Ramos (cell line): ENCODE data around the gene AGBL1.

Experiments
- in situ Hi-C: fragments of 300-500 bp; cut with MboI; formaldehyde crosslinking; loops from one replicate; pipeline ENCODE4 v1.14.3; 2022; ENCODE audit warnings: low sequenced_read_pairs; ENCODE audit not compliant: unreplicated experiment

The AGBL1 gene

DNA sequence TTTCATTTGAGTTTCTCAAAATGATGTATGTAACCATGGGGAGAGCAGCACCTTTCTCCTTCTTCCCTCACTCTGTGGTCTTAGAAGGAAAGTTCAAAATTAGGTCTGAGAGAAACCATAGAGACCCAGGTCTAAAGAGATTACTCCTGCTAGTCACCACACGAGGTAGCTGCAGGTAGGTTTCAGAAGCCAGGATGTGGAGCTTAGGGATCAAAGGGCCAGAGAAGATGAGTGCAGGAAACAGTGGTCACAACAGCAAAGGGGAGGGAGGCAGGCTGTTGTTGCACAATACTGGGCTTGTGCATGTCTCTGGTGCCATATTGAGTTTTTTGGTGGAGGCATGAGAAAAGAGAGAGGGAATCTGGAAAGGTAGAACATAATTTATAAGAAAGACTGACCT is 583.6 kb downstream of the AGBL1 start:
- in situ Hi-C loops = no loop called here

DNA sequence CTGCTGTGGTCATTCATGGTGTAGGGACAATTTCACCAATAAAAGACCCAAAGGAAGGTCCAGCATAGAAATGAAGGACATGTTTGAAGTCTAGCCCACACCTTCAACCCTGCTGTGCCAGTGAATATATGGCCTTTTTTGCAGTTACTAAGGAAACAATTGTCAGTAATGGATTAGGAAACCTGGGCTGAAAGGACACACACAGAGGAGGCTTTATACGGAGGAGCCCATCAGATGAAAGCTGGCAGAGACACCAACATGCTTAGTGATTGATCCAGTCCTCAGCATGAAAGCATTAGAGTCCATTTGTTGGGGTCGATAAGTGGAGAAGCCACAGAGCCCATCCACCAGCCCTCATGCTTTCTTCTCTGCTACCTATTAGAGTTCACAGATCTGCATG is 584.3 kb downstream of the AGBL1 start:
- in situ Hi-C loops = no loop called here

GRCh38 chr15:86664581-86664980 is 584.9 kb downstream of the AGBL1 start:
- in situ Hi-C loops = no loop called here

GRCh38 chr15:86676002-86676401 is 596.3 kb downstream of the AGBL1 start:
- in situ Hi-C loops = no loop called here

- in situ Hi-C loops = no loop called here
These were observed 597.6 kb downstream of the AGBL1 start for GRCh38 chr15:86677278-86677677.

DNA sequence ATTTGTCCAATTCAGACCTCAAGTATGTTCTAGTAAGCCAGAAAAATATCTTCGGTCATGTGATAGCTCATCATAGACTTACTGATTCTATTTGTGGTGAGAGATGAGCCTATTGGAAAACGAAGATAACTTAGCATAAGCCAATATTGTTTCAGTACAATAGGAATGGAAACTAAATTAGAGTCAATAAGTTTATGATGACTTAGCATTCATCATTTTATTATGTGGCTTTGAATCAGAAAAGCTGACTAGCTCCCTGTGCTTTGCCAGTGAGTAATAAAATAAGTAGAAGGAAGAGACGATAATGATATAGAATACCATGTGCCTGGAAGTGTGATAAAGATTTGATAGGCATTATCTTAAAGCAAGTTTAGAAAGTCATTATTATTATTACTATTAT is 605.6 kb downstream of the AGBL1 start:
- in situ Hi-C loops = no loop called here

DNA sequence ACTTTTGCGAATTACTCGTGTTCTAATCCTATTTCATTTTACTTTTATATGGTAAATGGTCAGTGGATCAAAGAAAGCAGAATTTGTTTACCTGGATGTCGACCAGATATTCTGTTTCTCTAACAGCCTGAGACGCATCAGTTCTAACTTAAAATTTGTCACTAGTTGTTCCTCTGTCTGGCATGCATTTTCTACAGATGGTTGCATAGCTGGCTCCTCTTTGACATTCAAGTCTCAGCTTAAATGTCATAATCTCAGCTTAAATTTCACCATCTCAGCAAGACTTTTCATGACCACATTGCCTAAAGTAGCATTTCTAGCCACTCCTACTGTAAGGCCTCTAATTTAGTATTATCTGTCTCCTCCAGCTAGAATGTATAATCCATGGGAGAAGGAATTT is 609.3 kb downstream of the AGBL1 start:
- in situ Hi-C loops = no loop called here

GRCh38 chr15:86690566-86690965 is 610.9 kb downstream of the AGBL1 start:
- in situ Hi-C loops = no loop called here

DNA sequence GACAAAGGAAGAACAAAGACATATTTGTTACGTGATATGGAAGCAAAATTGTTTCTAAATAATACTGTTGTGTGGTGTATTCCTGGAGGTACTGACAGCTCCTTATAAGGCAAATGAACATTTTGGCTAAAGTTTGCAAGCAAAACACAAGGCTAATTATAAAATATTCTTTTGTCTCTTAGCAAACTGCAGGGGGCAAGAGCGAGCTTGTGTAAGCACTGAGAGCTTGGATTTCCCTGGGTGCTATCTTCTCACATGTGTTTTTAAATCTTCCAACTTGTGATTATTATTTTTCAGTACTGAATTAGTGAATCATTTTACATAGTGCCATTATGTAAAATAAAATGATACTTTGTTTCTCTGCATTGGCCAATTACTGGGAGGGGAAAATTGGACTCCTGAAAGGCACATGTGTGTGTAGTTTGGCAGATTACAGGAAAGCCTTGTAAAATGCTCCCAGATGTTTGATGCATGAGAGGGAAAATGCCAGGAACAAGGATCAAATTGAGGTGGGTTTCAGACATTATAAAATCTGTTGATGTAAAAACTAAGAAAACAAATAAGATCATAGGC is 611.5 kb downstream of the AGBL1 start:
- in situ Hi-C loops = no loop called here

GRCh38 chr15:86700864-86701610 is 621.4 kb downstream of the AGBL1 start:
- in situ Hi-C loops = no loop called here

- in situ Hi-C loops = no loop called here
These were observed 621.9 kb downstream of the AGBL1 start for GRCh38 chr15:86701611-86701963.

- in situ Hi-C loops = no loop called here
These were observed 627.1 kb downstream of the AGBL1 start for GRCh38 chr15:86706813-86707212.

GRCh38 chr15:86711476-86711875 is 631.8 kb downstream of the AGBL1 start:
- in situ Hi-C loops = no loop called here

GRCh38 chr15:86714241-86714640 is 634.6 kb downstream of the AGBL1 start:
- in situ Hi-C loops = no loop called here

DNA sequence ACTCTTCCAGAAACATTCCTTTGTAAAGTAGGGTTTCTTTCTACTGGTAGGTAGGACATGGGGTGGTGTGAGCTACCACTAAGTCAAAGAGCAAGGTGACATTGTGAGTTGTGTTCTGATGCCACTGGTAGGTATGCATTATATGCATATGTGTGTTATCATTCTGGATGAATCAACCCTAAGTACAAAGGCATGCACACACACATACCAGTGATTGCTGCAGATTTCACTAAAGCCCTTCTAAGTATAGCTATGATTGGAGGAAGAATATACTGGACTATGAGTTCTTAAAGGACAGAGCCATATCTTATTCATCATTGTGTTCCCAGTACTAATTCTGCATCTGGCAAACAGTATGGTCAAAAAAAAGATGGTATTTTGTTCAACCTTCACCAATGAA is 646.0 kb downstream of the AGBL1 start:
- in situ Hi-C loops = no loop called here

DNA sequence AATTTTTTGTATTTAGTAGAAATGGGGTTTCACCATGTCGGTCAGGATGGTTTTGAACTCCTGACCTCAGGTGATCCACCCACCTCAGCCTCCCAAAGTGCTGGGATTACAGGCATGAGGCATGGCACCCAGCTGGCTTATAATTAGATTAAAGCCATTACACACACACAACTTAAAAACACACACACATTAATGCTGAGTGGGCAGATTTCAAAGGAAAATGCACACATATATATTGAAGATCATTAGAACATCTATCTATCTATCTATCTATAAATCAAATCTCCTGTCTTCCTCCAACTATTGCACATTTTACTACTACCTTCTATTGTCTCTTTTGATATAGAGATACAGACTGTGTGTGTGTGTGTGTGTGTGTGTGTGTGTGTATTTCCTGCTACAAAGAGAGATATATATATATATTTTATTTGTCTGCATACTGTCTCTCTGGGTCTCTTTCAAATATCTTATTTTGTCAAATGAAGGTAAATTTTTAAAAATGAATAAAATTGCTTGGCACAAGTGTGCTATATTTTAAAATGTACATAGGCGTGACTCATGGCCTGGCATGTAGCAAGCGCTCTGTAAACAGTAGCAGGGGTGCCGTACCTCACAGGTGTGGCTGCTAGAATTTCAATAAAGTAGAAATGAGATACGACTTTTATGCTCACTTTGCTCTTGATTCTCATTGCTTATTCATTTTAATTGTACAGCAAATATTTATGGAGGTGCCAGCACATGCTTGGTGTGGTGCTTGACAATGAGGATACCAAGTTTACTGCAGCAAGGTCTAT is 655.8 kb downstream of the AGBL1 start:
- in situ Hi-C loops = no loop called here

DNA sequence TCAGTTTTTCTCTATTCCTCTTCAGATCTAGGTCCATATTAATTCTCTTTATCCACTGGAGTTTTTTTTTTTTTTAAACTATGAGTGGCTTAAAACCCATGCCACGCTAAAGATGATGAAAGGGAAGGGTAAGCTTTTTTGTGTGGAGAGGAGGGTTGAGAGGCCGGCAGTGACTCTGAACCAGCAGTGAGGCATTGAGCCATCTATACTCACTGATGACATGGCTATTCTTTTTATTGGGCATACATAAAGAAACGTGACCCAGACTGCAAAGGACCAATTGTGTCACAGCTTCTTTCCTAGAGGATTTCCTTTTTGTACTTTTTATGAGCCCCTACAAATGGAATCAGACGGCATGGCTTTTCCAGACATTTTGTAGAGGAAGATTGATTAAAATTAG is 662.2 kb downstream of the AGBL1 start:
- in situ Hi-C loops = loop anchor here (10.0 kb wide), 1 partner anchor 877 kb away; no protein-coding TSS in a partner anchor

DNA sequence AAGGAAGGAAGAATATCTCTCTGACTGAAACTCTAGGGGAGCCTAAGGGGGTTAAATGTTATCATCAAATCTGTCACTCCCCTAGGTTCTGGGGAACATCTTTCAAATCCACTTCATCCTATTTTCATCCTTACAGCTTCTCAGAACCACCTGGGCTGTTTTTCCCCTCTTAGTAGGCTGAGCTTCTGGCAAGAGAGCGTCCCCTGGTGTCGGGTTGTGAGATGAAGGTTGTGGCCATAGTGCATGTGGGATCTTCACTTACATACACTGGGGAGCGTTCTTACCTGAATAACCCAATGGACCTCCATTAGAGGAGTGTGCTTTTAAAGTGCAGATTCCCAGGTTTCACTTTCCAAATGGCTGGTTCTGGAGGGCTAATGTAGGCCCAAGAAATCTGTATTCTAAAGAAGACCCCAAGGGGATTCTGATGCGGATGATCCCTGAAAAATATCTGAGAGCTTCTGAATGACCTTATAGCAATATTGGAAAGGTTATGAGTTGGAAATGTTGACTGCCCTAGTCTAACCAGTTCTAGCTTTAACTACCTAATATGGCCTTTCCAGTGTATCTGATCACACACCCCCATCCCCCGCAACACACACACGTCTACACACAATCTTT is 663.7 kb downstream of the AGBL1 start:
- in situ Hi-C loops = loop anchor here (10.0 kb wide), 1 partner anchor 879 kb away; no protein-coding TSS in a partner anchor

- in situ Hi-C loops = loop anchor here (10.0 kb wide), 1 partner anchor 879 kb away; no protein-coding TSS in a partner anchor
These were observed 664.6 kb downstream of the AGBL1 start for GRCh38 chr15:86744198-86744780.

GRCh38 chr15:86751116-86751515 is 671.4 kb downstream of the AGBL1 start:
- in situ Hi-C loops = no loop called here
